Activated CD4-positive, alpha-beta T cell treated with anti-CD3 and anti-CD28 coated beads, Interleukin-2, amount 10 ng/mL, durations not matched to agents 24 days and 14 days (primary cell): ENCODE data around the gene FGFBP1. TPM values are rescaled to one million over a fixed set of nuclear protein-coding genes. Genes with fewer than 3 reads are reported as not detected.

ENCODE experiments used
- DNase-seq: peaks from one replicate; pipeline ENCODE4 v3.0.0; 2022
- H3K27ac Mint-ChIP-seq: one replicate; pipeline ENCODE4 v1.8.0; 2022; ENCODE audit warnings: mild to moderate bottlenecking, mixed read lengths
- H3K27me3 Mint-ChIP-seq: one replicate; pipeline ENCODE4 v1.8.0; 2022; ENCODE audit warnings: mixed read lengths
- H3K36me3 Mint-ChIP-seq: one replicate; pipeline ENCODE4 v1.8.0; 2022; ENCODE audit warnings: low read depth, mild to moderate bottlenecking, mixed read lengths
- H3K4me1 Mint-ChIP-seq: one replicate; pipeline ENCODE4 v1.8.0; 2021; ENCODE audit warnings: mixed read lengths
- H3K4me3 Mint-ChIP-seq: one replicate; pipeline ENCODE4 v1.8.0; 2022; ENCODE audit warnings: mild to moderate bottlenecking, moderate library complexity, mixed read lengths
- H3K9me3 Mint-ChIP-seq: one replicate; pipeline ENCODE4 v1.8.0; 2021; ENCODE audit warnings: mixed read lengths
- intact Hi-C: fragments of 100-400 bp; cut with micrococcal nuclease; formaldehyde crosslinking; loops from one replicate; pipeline ENCODE4 v1.15.1; 2023
- total RNA-seq: library from RNA; stranded (reverse); gene quantifications from 2 replicates; pipeline ENCODE4 v1.2.3, GENCODE V29; 2022

Gene FGFBP1
- total RNA-seq, 1 donor from 2014 or later: not detected

GRCh38 chr4:15961781-15962510, 23.4 kb upstream of the FGFBP1 start:
- H3K36me3 Mint-ChIP-seq: no peaks in the 10 kb centered on the region
- H3K4me3 Mint-ChIP-seq: peak overlapping the region; percentile 25
- no peak overlapping the region for H3K27ac Mint-ChIP-seq
- intact Hi-C loops: no loop called here
- peaks cover 9% of the 10 kb centered on the region for H3K27me3 Mint-ChIP-seq
- peak; percentile 63 for DNase-seq
- H3K9me3 Mint-ChIP-seq: no peaks in the 10 kb centered on the region
- H3K4me1 Mint-ChIP-seq: peaks cover 12% of the 10 kb centered on the region

DNA sequence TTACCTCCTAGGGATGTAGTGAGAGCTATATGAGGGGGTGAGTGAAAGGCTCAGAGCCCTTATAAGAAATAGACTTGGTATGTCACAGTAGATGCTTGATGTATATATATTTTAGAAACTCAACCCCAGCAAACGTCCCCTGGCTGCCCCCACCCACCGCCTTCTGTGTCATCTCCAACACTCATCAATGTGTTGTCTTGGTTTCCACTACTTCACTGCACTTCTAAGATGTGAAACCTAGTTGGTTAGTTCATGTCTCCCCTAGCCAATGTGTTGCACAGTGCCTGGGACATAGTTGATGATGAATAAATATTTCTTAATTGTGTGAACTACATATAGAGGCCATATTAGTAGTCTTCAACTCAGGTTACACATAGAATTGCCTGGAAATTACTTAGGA, 20.0 kb upstream of the FGFBP1 start:
- intact Hi-C loops: loop anchor here (5.0 to 10.0 kb wide), 2 partner anchors 306 to 484 kb away; no protein-coding TSS in a partner anchor
- H3K27me3 Mint-ChIP-seq: peaks cover 5% of the 10 kb centered on the region
- no peak overlapping the region for H3K27ac Mint-ChIP-seq
- H3K36me3 Mint-ChIP-seq: no peaks in the 10 kb centered on the region
- H3K4me1 Mint-ChIP-seq: peaks cover 9% of the 10 kb centered on the region
- H3K4me3 Mint-ChIP-seq: no peak overlapping the region
- DNase-seq: no peak
- no peaks in the 10 kb centered on the region for H3K9me3 Mint-ChIP-seq

DNA sequence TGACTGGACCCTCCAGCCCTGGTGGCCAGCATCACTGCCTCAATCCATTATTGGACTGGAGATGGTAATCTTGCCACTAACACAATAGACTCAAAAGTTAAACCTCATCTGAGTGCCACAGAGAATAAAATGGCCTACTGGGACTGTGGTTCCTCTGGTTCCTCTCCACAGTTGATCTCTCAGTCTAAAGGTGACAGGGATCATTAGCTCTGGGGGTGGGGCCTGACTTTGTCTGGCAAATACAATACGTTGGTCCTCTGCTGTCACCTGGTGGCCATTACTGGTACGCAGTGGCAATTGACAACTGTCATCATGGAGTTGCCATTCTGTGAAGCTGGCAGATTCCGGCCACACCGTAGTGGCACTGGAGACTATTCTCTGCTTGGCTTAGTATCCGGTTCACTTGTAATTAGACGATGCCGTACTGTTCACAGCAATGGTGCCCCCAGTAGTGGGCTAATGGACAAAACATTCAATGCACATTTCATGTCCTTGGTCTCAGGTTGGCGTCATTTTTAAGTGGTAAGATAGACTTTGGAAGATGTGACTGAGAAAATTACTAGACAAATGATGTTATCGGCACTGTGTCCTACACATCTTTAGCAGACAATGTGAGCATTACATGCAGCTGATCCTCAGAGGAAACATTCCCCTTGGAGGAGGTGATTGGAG, 17.8 kb upstream of the FGFBP1 start:
- Mint-ChIP-seq H3K27me3 (peaks cover 5% of the 10 kb centered on the region), H3K9me3 (no peaks in the 10 kb centered on the region), H3K27ac (no peak overlapping the region), H3K4me1 (peaks cover 2% of the 10 kb centered on the region), H3K4me3 (no peak overlapping the region), H3K36me3 (no peaks in the 10 kb centered on the region)
- intact Hi-C loops: loop anchor here (1.0 to 10.0 kb wide), 6 partner anchors 74 to 725 kb away; no protein-coding TSS in a partner anchor
- DNase-seq: peak; percentile 93

DNA sequence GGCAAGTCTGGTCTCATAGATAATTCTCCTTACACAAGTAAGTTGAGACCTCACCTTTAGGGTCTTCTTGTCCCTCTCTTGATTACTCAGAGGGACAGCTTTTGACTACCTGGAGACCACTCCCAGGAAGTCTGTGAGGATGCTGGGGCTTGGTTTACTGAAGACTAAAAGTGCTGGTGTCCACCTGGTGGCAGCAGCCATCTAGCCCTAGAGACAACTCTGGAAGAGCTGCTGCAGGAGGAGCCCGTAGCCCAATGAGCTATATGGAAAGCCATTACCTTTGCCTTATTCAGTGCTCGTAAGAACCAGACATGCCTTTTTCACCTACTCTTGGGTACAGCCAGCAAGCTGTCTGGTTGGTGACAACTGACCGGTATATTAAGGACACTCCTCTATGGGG, 17.1 kb upstream of the FGFBP1 start:
- Mint-ChIP-seq H3K27ac (no peak overlapping the region), H3K36me3 (no peaks in the 10 kb centered on the region), H3K9me3 (no peaks in the 10 kb centered on the region), H3K27me3 (peaks cover 5% of the 10 kb centered on the region), H3K4me3 (no peak overlapping the region), H3K4me1 (peaks cover 2% of the 10 kb centered on the region)
- DNase-seq: no peak
- intact Hi-C loops: loop anchor here (1.0 to 10.0 kb wide), 6 partner anchors 73 to 724 kb away; no protein-coding TSS in a partner anchor

DNA sequence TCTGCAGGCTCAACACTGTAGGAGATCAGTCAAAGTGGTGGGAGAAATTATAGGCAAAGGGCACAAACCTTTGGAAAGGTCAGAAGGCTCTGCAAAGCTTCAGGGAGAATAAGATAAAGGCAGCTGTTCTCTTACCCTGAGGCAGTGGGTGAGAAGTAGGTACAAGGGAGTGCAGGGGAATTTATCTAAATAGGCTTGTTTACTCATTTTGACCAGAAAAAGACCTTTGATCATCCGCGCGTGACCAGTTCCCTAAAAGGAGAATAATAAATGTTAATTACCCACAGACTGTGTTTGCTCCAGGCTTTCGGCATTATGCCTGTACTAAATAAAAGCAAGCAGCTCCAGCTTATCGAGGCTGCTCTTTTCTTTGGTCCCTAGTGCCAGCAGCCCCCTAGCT, 15.1 kb upstream of the FGFBP1 start:
- peaks cover 4% of the 10 kb centered on the region for H3K27me3 Mint-ChIP-seq
- intact Hi-C loops: loop anchor here (10.0 kb wide), 1 partner anchor 479 kb away; no protein-coding TSS in a partner anchor
- H3K4me3 Mint-ChIP-seq: no peak overlapping the region
- no peaks in the 10 kb centered on the region for H3K36me3 Mint-ChIP-seq
- peaks cover 2% of the 10 kb centered on the region for H3K4me1 Mint-ChIP-seq
- H3K27ac Mint-ChIP-seq: no peak overlapping the region
- no peaks in the 10 kb centered on the region for H3K9me3 Mint-ChIP-seq
- no peak for DNase-seq

DNA sequence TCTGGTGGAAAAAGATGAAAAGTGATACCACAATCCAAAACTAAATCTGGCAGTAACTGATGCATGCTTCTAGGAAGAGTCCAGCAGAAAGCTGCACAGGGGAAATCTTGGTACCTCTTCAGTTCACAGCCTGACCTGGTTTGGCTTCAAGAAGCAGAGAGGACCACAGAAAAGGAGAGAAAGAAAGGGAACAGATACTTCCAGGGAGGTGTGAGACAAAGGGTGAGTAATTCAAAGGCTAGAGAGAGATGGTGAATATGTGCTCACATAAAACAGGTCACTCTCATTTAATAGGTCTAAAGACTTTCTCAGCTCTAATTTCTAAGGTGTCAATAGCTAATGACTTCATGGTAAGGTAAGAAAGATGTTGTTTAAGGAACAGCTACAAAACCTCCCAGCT, 13.2 kb upstream of the FGFBP1 start:
- no peak for DNase-seq
- Mint-ChIP-seq H3K4me1 (peaks cover 2% of the 10 kb centered on the region), H3K27ac (no peak overlapping the region), H3K36me3 (no peaks in the 10 kb centered on the region), H3K9me3 (no peaks in the 10 kb centered on the region), H3K4me3 (no peak overlapping the region), H3K27me3 (peaks cover 4% of the 10 kb centered on the region)
- intact Hi-C loops: loop anchor here (10.0 kb wide), 1 partner anchor 477 kb away; no protein-coding TSS in a partner anchor

GRCh38 chr4:15948826-15949225, 10.3 kb upstream of the FGFBP1 start:
- Mint-ChIP-seq H3K27me3 (peaks cover 3% of the 10 kb centered on the region), H3K9me3 (no peaks in the 10 kb centered on the region), H3K27ac (no peak overlapping the region), H3K4me3 (no peak overlapping the region), H3K36me3 (no peaks in the 10 kb centered on the region), H3K4me1 (no peaks in the 10 kb centered on the region)
- DNase-seq: no peak
- intact Hi-C loops: no loop called here

DNA sequence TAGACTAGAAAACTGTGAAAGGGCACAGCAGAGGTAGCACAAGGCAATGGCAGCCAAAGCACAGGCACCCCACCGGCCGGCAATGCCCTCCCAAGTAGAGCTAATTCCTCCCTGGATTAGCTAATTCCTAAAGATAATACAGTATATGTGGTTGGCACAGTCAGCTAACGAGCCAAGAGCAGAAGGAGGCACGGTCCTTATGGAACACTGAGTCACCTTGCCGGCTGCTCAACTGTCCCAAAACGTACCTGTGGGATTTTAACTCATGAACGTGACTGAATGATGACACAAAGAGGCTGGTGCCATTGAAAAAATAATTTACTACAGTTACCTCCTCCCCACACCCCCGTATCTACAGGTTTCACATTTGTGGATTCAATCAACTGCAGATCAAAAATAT, 9.1 kb upstream of the FGFBP1 start:
- intact Hi-C loops: no loop called here
- no peaks in the 10 kb centered on the region for H3K36me3 Mint-ChIP-seq
- no peaks in the 10 kb centered on the region for H3K9me3 Mint-ChIP-seq
- no peak for DNase-seq
- no peak overlapping the region for H3K27ac Mint-ChIP-seq
- H3K4me3 Mint-ChIP-seq: no peak overlapping the region
- peaks cover 3% of the 10 kb centered on the region for H3K27me3 Mint-ChIP-seq
- no peaks in the 10 kb centered on the region for H3K4me1 Mint-ChIP-seq

DNA sequence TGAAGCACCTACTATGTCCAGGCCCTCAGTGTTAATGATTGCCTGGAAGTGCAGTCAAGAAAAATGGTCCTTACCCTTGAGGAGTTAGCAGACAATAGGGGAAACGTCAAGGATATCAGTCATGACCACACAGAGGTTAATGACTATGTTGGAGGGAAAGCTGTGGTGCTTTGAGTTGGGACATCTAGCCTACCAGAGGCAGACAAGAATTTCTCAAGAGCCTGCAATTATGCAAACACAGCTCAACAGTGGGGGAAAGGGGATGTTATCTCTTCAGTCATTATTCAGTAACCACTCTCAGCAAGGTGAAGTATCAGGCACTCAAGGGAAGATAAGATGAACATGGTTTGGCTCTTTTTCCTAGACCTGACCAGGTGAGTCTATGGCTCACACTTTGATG, 7.0 kb upstream of the FGFBP1 start:
- DNase-seq: no peak
- Mint-ChIP-seq H3K36me3 (no peaks in the 10 kb centered on the region), H3K9me3 (no peaks in the 10 kb centered on the region), H3K27me3 (peaks cover 5% of the 10 kb centered on the region), H3K4me3 (no peak overlapping the region), H3K27ac (no peak overlapping the region), H3K4me1 (no peaks in the 10 kb centered on the region)
- intact Hi-C loops: no loop called here

DNA sequence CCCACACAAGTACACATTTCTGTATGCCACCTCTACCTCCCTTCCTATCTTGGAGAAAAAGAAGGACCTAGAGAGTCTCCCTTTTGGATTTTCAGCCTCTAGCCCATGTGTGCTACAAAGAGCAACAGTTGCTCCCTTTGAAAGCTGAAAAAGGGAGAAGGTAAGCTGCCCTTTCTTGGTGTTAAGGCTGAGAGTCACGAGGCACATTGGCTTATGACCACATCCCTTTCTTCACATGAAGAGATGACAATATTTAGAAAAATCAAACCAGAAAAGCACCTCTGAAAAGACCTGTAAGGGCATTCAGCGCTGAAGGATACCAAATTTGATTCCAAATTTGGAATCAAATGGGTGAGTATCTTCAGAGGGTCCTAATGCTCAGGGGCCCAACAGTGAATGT, 6.4 kb upstream of the FGFBP1 start:
- Mint-ChIP-seq H3K27me3 (peaks cover 9% of the 10 kb centered on the region), H3K9me3 (no peaks in the 10 kb centered on the region), H3K27ac (no peak overlapping the region), H3K4me1 (no peaks in the 10 kb centered on the region), H3K4me3 (no peak overlapping the region), H3K36me3 (no peaks in the 10 kb centered on the region)
- no peak for DNase-seq
- intact Hi-C loops: no loop called here

DNA sequence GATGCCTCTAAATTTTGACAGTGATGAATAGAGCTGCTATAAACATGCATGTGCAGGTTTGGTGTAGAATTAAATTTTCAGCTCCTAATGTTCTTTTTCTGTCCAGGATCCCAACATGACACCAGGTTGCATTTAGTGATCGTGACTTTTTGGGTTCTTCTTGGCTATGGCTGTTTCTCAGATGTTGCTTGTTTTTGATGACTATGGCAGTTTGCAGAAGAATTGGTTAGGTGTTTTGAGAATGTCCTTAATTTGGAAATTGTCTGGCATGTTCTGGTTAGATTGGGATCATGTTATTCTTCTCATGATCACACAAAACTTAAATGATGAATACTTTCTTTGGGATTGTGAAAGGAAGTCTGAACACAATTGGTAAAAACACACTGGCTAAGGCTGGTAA, 3.7 kb upstream of the FGFBP1 start:
- DNase-seq: no peak
- H3K9me3 Mint-ChIP-seq: no peaks in the 10 kb centered on the region
- peaks cover 16% of the 10 kb centered on the region for H3K27me3 Mint-ChIP-seq
- no peak overlapping the region for H3K27ac Mint-ChIP-seq
- no peak overlapping the region for H3K4me3 Mint-ChIP-seq
- H3K36me3 Mint-ChIP-seq: no peaks in the 10 kb centered on the region
- intact Hi-C loops: no loop called here
- no peaks in the 10 kb centered on the region for H3K4me1 Mint-ChIP-seq

- intact Hi-C loops: no loop called here
- H3K27me3 Mint-ChIP-seq: peaks cover 13% of the 10 kb centered on the region
- H3K9me3 Mint-ChIP-seq: no peaks in the 10 kb centered on the region
- H3K27ac Mint-ChIP-seq: no peak overlapping the region
- H3K36me3 Mint-ChIP-seq: no peaks in the 10 kb centered on the region
- H3K4me1 Mint-ChIP-seq: no peaks in the 10 kb centered on the region
- no peak for DNase-seq
- H3K4me3 Mint-ChIP-seq: no peak overlapping the region
These were observed 358 bp downstream of the FGFBP1 start for GRCh38 chr4:15938182-15938581.

DNA sequence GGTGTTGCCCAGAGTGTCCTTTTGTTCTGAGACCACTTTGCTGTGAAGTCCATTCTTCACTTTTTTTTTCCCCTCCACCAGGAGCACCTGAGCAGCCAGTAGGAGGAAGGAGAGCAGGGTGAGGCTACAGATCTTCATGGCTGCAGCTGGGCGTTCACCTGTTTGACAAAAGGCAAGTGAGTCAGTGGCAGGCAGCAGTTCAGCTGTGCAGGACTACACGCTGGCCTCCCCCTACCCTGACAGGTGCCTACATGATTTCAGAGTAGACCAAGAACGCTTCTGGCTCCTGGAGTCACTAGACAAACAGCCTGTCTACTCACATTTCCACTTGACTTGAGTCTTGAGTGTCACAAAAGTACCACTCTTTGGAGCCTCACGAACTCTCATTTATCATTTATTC, 2.0 kb downstream of the FGFBP1 start:
- H3K36me3 Mint-ChIP-seq: no peaks in the 10 kb centered on the region
- peaks cover 18% of the 10 kb centered on the region for H3K27me3 Mint-ChIP-seq
- H3K4me3 Mint-ChIP-seq: no peak overlapping the region
- intact Hi-C loops: no loop called here
- no peaks in the 10 kb centered on the region for H3K9me3 Mint-ChIP-seq
- H3K27ac Mint-ChIP-seq: no peak overlapping the region
- no peak for DNase-seq
- H3K4me1 Mint-ChIP-seq: no peaks in the 10 kb centered on the region

DNA sequence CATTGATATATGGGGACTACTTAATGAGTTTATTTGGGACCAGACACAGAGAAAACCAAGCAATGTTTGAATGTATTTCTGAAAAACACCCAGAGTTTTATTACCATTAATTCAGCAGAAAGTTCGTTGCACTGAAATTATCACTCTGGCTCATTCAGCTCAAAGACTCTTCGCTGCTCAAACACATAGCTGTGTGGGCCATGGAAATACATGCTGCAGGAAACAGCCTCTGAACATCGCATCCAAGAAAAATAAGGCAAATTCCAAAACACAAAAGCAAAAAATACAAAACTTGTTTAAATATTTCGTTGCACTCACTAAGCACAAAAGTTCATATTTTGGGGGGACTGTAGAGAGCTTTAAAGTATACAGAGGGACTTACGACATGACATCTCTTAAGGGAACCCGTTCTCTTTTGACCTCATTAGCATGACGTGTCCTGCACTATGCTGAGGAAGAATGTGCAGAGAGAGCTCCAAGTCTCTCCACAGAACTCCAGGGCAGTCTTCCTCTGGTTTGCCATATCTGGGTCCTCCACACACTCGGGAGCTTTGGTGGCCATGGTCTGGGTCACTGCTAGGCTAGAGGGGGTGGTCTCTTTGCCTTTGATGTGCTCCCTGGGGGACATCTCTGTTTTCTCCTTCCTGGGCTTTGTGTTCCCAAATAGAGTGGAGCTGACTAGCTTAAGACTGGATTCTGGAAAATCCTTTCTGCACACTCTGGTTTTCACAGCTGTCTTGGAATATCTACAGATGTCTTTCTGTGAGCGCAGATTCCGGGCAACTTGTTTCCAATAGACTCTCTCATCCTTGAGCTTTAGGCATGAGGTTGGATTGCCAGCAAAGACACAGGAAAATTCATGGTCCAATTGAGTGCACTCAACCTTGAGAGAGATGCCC, 2.8 kb downstream of the FGFBP1 start:
- H3K4me3 Mint-ChIP-seq: no peak overlapping the region
- H3K9me3 Mint-ChIP-seq: no peaks in the 10 kb centered on the region
- DNase-seq: no peak
- no peaks in the 10 kb centered on the region for H3K4me1 Mint-ChIP-seq
- H3K27me3 Mint-ChIP-seq: peaks cover 18% of the 10 kb centered on the region
- intact Hi-C loops: no loop called here
- H3K36me3 Mint-ChIP-seq: no peaks in the 10 kb centered on the region
- H3K27ac Mint-ChIP-seq: no peak overlapping the region
